ENCODE measurements around the gene PDIK1L.

Gene PDIK1L

GRCh38 chr1:26111530-26112406, at the start of gene PDIK1L:
Gene PDIK1L, plus strand, starts transcription at chr1:26111824. Its CDS starts 2,485 bp downstream, at chr1:26114309.
- peak within 1 kb of the TSS; percentile 53 for H3K9ac ChIP-seq
- no peak for TF ChIP-seq CTCF (IDR thresholded peaks at IDR 0.05)
- no peaks in the 10 kb centered on the region for H3K27me3 ChIP-seq (ENCODE audit: control insufficient read depth, insufficient read depth, low read length)
- peaks cover 3% of the 10 kb centered on the region for H3K4me1 ChIP-seq
- no peaks in the 10 kb centered on the region for H3K9me3 ChIP-seq (ENCODE audit: control insufficient read depth, low read length)
- H3K27ac ChIP-seq, result peak within 1 kb of the TSS; percentile 89
- peak within 1 kb of the TSS; percentile 99 for H3K4me3 ChIP-seq (ENCODE audit: low read depth, low read length)
- peak within 1 kb of the TSS; percentile 92 for H3K4me2 ChIP-seq (ENCODE audit: low read length)
- H3K36me3 ChIP-seq (ENCODE audit: control insufficient read depth, insufficient read depth, low read length), result no peaks in the 10 kb centered on the region
- peaks cover 3% of the 10 kb centered on the region for H3K79me2 ChIP-seq
- H2AFZ ChIP-seq, result peak within 1 kb of the TSS; percentile 93

- no peak for TF ChIP-seq CTCF (IDR thresholded peaks at IDR 0.05)
- Histone ChIP-seq H3K4me1 (no peaks in the 10 kb centered on the region), H3K9me3 (ENCODE audit: control insufficient read depth, low read length) (no peaks in the 10 kb centered on the region), H2AFZ (no peak overlapping the region), H3K9ac (no peak overlapping the region), H3K27me3 (ENCODE audit: control insufficient read depth, insufficient read depth, low read length) (no peaks in the 10 kb centered on the region), H3K79me2 (no peaks in the 10 kb centered on the region), H3K4me2 (ENCODE audit: low read length) (no peak overlapping the region), H3K4me3 (ENCODE audit: low read depth, low read length) (no peak overlapping the region), H3K27ac (no peak overlapping the region), H3K36me3 (ENCODE audit: control insufficient read depth, insufficient read depth, low read length) (no peaks in the 10 kb centered on the region)
Observed at GRCh38 chr1:26064553-26064952, 47.1 kb upstream of the PDIK1L start.

- no peak overlapping the region for H3K9ac ChIP-seq
Observed at GRCh38 chr1:26066160-26066559, 45.5 kb upstream of the PDIK1L start.

GRCh38 chr1:26066857-26067256, 44.8 kb upstream of the PDIK1L start:
- Histone ChIP-seq H3K4me1 (no peaks in the 10 kb centered on the region), H3K27ac (no peak overlapping the region), H3K4me3 (ENCODE audit: low read depth, low read length) (no peak overlapping the region), H3K9me3 (ENCODE audit: control insufficient read depth, low read length) (no peaks in the 10 kb centered on the region), H2AFZ (no peak overlapping the region), H3K79me2 (no peaks in the 10 kb centered on the region), H3K36me3 (ENCODE audit: control insufficient read depth, insufficient read depth, low read length) (no peaks in the 10 kb centered on the region), H3K9ac (no peak overlapping the region), H3K27me3 (ENCODE audit: control insufficient read depth, insufficient read depth, low read length) (no peaks in the 10 kb centered on the region), H3K4me2 (ENCODE audit: low read length) (no peak overlapping the region)
- TF ChIP-seq CTCF (IDR thresholded peaks at IDR 0.05), result no peak

More at GRCh38 chr1:26066160-26066559, 45.5 kb upstream of the PDIK1L start:
- H3K4me1 ChIP-seq, result no peaks in the 10 kb centered on the region
- TF ChIP-seq CTCF (IDR thresholded peaks at IDR 0.05), result no peak
- no peak overlapping the region for H3K4me3 ChIP-seq (ENCODE audit: low read depth, low read length)
- no peak overlapping the region for H3K4me2 ChIP-seq (ENCODE audit: low read length)
- H3K27ac ChIP-seq, result no peak overlapping the region
- H3K27me3 ChIP-seq (ENCODE audit: control insufficient read depth, insufficient read depth, low read length), result no peaks in the 10 kb centered on the region
- H3K9me3 ChIP-seq (ENCODE audit: control insufficient read depth, low read length), result no peaks in the 10 kb centered on the region
- H2AFZ ChIP-seq, result no peak overlapping the region
- H3K36me3 ChIP-seq (ENCODE audit: control insufficient read depth, insufficient read depth, low read length), result no peaks in the 10 kb centered on the region
- no peaks in the 10 kb centered on the region for H3K79me2 ChIP-seq
